ENCODE results near the gene CPNE1. TPM values are rescaled to one million over a fixed set of nuclear protein-coding genes. Genes with fewer than 3 reads are reported as not detected.

CPNE1 gene
- total RNA-seq, 1 donor from 2014 or later: 164 TPM

DNA sequence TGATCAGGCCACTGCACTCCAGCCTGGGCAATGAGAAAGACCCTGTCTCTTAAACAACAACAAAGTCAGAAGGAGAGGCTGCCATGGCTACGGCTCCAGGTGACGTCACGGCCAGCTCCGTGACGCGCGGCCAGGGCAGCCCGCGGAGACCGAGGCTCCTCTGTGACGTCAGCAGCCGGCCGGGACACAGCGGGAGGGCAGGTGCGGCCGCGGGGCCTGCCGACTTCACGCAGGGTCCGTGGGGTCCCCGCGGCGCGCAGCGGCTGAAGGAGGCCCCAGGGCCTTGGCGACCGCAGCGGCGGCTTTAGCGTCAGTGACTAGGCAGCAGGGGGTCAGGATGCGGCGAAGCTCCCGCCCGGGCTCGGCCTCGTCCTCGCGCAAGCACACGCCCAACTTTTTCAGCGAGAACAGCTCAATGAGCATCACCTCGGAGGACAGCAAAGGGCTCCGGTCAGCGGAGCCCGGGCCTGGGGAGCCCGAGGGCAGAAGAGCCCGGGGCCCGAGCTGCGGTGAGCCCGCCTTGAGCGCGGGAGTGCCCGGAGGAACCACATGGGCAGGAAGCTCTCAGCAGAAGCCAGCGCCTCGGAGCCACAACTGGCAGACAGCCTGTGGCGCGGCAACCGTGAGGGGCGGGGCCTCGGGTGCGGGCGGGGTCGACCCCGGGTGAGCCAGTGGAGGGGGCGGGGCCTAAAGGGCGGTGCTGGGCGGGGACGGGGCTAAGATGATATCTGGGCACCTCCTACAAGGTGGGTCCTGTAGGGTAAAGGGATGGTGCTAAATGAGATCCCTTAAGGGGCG is 48.8 kb downstream of the CPNE1 start, which contains the start of gene SPAG4:
Gene SPAG4, plus strand, starts transcription at position 163 of the 798 bp plus-strand sequence. Its CDS starts 175 bp downstream, at position 338.
- DNase-seq (ENCODE audit: extremely low spot score, unreplicated experiment): peak; percentile 98
- TF ChIP-seq, protein P1, sequence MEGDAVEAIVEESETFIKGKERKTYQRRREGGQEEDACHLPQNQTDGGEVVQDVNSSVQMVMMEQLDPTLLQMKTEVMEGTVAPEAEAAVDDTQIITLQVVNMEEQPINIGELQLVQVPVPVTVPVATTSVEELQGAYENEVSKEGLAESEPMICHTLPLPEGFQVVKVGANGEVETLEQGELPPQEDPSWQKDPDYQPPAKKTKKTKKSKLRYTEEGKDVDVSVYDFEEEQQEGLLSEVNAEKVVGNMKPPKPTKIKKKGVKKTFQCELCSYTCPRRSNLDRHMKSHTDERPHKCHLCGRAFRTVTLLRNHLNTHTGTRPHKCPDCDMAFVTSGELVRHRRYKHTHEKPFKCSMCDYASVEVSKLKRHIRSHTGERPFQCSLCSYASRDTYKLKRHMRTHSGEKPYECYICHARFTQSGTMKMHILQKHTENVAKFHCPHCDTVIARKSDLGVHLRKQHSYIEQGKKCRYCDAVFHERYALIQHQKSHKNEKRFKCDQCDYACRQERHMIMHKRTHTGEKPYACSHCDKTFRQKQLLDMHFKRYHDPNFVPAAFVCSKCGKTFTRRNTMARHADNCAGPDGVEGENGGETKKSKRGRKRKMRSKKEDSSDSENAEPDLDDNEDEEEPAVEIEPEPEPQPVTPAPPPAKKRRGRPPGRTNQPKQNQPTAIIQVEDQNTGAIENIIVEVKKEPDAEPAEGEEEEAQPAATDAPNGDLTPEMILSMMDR (IDR thresholded peaks at IDR 0.05): no peak
- Mint-ChIP-seq H3K9me3 (ENCODE audit: unreplicated experiment) (no peaks in the 10 kb centered on the region), H3K4me3 (ENCODE audit: unreplicated experiment) (peak within 1 kb of the TSS; percentile 85), H3K4me1 (ENCODE audit: unreplicated experiment) (peaks cover 34% of the 10 kb centered on the region), H3K27me3 (ENCODE audit: unreplicated experiment) (no peaks in the 10 kb centered on the region), H3K36me3 (ENCODE audit: unreplicated experiment) (no peaks in the 10 kb centered on the region), H3K27ac (ENCODE audit: unreplicated experiment) (peak within 1 kb of the TSS; percentile 95)

DNA sequence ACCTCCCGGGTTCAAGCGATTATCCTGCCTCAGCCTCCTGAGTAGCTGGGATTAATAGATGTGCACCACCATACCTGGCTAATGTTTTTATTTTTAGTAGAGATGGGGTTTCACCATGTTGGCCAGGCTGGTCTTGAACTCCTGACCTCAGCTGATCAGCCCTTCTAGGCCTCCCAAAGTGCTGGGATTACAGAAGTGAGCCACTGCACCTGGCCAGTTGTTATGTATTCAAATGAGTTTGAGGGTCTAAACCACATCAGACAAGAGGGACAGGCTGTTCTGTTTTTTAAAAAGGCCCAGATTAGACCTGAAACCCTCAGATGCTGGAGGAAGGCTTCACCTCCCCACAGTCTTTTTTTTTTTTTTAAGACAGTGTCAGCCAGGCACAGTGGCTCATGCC is 53.2 kb downstream of the CPNE1 start:
- H3K27ac Mint-ChIP-seq (ENCODE audit: unreplicated experiment): no peak overlapping the region
- TF ChIP-seq, protein P1 (IDR thresholded peaks at IDR 0.05): no peak
- peaks cover 6% of the 10 kb centered on the region for H3K4me1 Mint-ChIP-seq (ENCODE audit: unreplicated experiment)
- DNase-seq (ENCODE audit: extremely low spot score, unreplicated experiment): no peak
- no peaks in the 10 kb centered on the region for H3K27me3 Mint-ChIP-seq (ENCODE audit: unreplicated experiment)
- no peaks in the 10 kb centered on the region for H3K36me3 Mint-ChIP-seq (ENCODE audit: unreplicated experiment)
- no peaks in the 10 kb centered on the region for H3K9me3 Mint-ChIP-seq (ENCODE audit: unreplicated experiment)
- no peak overlapping the region for H3K4me3 Mint-ChIP-seq (ENCODE audit: unreplicated experiment)

DNA sequence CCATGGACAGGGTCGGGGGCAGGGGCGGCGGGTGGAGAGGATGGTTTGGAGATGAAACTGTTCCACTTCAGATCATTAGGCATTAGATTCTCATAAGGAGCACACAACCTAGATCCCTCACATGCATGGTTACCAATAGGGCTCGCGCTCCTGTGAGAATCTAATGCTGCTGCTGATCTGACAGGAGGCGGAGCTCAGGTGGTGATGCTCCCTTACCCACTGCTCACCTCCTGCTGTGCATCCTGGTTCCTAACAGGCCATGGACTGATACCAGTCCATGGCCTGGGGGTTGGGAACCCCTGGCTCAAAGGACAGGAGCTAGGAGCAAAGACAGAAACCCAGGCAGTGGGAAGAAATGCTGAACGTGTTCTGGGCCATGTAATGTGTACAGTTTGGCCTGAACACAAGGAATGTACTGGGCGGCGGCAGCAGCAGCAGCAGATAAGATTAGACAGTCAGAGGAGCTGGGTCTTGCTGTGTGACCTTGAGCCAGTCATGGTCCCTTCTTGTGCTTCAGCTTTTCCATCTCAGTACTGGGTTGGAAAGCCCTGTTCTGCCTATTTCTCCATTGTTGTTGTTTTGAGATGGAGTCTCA is 53.8 kb downstream of the CPNE1 start:
- Mint-ChIP-seq H3K27me3 (ENCODE audit: unreplicated experiment) (no peaks in the 10 kb centered on the region), H3K4me1 (ENCODE audit: unreplicated experiment) (peaks cover 3% of the 10 kb centered on the region), H3K36me3 (ENCODE audit: unreplicated experiment) (no peaks in the 10 kb centered on the region), H3K4me3 (ENCODE audit: unreplicated experiment) (no peak overlapping the region), H3K27ac (ENCODE audit: unreplicated experiment) (no peak overlapping the region), H3K9me3 (ENCODE audit: unreplicated experiment) (no peaks in the 10 kb centered on the region)
- TF ChIP-seq, protein P1 (IDR thresholded peaks at IDR 0.05): no peak
- DNase-seq (ENCODE audit: extremely low spot score, unreplicated experiment): no peak

DNA sequence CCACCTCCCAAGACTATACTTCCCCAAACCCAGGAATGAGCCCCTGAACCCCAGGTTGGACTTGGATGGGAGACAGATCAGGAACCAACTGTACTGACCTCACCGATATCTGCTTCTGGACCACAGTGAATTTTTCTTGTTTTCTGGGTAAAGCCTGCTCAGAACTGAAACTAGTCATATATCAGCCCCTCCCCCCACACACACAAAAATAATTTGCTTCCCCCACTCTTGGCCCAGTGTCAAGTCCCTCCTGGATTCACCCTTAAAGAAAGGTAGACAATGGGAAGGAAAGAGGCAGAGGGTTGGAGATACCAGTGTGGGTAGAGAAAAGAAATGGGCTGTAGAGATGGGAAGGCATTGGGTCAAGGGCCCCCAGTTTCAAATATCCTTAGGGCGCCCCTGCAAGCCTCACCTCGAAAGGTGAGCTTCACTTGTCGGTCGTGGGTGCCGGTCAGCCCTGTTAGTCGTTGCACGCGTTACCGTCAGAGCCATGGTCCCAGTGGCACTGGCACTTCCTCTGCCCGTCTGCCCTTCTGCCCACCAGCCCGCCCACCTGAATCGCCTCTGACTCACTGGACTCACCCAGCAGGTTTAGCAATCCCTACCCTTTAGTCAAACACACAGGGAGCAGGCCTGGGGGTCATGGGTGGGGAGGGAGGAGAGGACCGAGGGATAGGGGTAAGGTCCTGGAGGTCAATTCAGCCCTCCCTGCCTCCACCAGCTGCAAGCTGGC is 57.5 kb downstream of the CPNE1 start:
- Mint-ChIP-seq H3K4me1 (ENCODE audit: unreplicated experiment) (no peaks in the 10 kb centered on the region), H3K27ac (ENCODE audit: unreplicated experiment) (no peak overlapping the region), H3K36me3 (ENCODE audit: unreplicated experiment) (no peaks in the 10 kb centered on the region), H3K9me3 (ENCODE audit: unreplicated experiment) (no peaks in the 10 kb centered on the region), H3K4me3 (ENCODE audit: unreplicated experiment) (no peak overlapping the region), H3K27me3 (ENCODE audit: unreplicated experiment) (no peaks in the 10 kb centered on the region)
- no peak for DNase-seq (ENCODE audit: extremely low spot score, unreplicated experiment)
- TF ChIP-seq, protein P1 (IDR thresholded peaks at IDR 0.05): no peak

DNA sequence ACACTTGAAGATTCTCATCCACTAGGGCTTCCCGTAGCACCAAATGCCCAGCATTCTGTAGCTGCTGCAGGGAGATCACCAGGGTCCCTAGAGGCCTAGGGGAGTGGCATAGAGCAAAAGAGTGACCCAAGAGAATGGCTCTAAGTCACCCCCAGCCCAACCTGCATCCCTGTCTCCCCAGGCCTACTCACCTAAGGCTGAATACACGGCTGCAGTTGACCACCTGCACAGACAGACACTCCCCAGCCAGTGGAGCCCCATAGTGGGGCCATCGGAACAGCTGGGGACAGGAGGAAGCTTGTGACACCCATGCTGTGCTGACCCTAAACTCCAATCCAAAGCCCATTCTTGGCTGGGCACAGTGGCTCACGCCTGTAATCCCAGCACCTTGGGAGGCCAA is 58.6 kb downstream of the CPNE1 start:
- no peak overlapping the region for H3K27ac Mint-ChIP-seq (ENCODE audit: unreplicated experiment)
- H3K27me3 Mint-ChIP-seq (ENCODE audit: unreplicated experiment): no peaks in the 10 kb centered on the region
- TF ChIP-seq, protein P1 (IDR thresholded peaks at IDR 0.05): no peak
- H3K9me3 Mint-ChIP-seq (ENCODE audit: unreplicated experiment): no peaks in the 10 kb centered on the region
- H3K4me1 Mint-ChIP-seq (ENCODE audit: unreplicated experiment): peaks cover 4% of the 10 kb centered on the region
- no peaks in the 10 kb centered on the region for H3K36me3 Mint-ChIP-seq (ENCODE audit: unreplicated experiment)
- no peak overlapping the region for H3K4me3 Mint-ChIP-seq (ENCODE audit: unreplicated experiment)
- DNase-seq (ENCODE audit: extremely low spot score, unreplicated experiment): no peak
